ENCODE data around the gene MED29.

The MED29 gene

GRCh38 chr19:39360599-39360998 lies 30.6 kb upstream of the MED29 start:
- TF ChIP-seq CTCF (conservative IDR thresholded peaks at IDR 0.05; ENCODE audit: low read depth, low read length) = no peak
- DNase-seq (ENCODE audit: low read depth) = no peak
- H3K4me3 ChIP-seq (ENCODE audit: low read length) = no peak overlapping the region

GRCh38 chr19:39362682-39363657 lies 28.2 kb upstream of the MED29 start:
- no peak for DNase-seq (ENCODE audit: low read depth)
- TF ChIP-seq CTCF (conservative IDR thresholded peaks at IDR 0.05; ENCODE audit: low read depth, low read length) = no peak
- no peak overlapping the region for H3K4me3 ChIP-seq (ENCODE audit: low read length)

- no peak for DNase-seq (ENCODE audit: low read depth)
- no peak for TF ChIP-seq CTCF (conservative IDR thresholded peaks at IDR 0.05; ENCODE audit: low read depth, low read length)
- no peak overlapping the region for H3K4me3 ChIP-seq (ENCODE audit: low read length)
Observed at GRCh38 chr19:39363901-39364457, 27.2 kb upstream of the MED29 start.

- no peak for DNase-seq (ENCODE audit: low read depth)
- no peak for TF ChIP-seq CTCF (conservative IDR thresholded peaks at IDR 0.05; ENCODE audit: low read depth, low read length)
- H3K4me3 ChIP-seq (ENCODE audit: low read length) = no peak overlapping the region
Observed at GRCh38 chr19:39365531-39365930, 25.6 kb upstream of the MED29 start.

- no peak overlapping the region for H3K4me3 ChIP-seq (ENCODE audit: low read length)
- TF ChIP-seq CTCF (conservative IDR thresholded peaks at IDR 0.05; ENCODE audit: low read depth, low read length) = no peak
- no peak for DNase-seq (ENCODE audit: low read depth)
Observed at GRCh38 chr19:39369200-39369599, 22.0 kb upstream of the MED29 start.

GRCh38 chr19:39370735-39371134 lies 20.4 kb upstream of the MED29 start:
- H3K4me3 ChIP-seq (ENCODE audit: low read length) = no peak overlapping the region
- TF ChIP-seq CTCF (conservative IDR thresholded peaks at IDR 0.05; ENCODE audit: low read depth, low read length) = no peak
- no peak for DNase-seq (ENCODE audit: low read depth)

Data from retinal pigment epithelial cell (primary cell).